ENCODE results near the gene PREP. TPM values are rescaled to one million over a fixed set of nuclear protein-coding genes. Genes with fewer than 3 reads are reported as not detected.

Gene PREP
- total and polyA plus RNA-seq, 12 donors, result 12.3 to 37.4 (median 26.8) TPM

- no peak for ATAC-seq
- Histone ChIP-seq H3K36me3 (no peaks in the 10 kb centered on the region), H3K27me3 (peaks cover 0 to 7% (median 0%) of the 10 kb centered on the region in 7 donors), H3K4me3 (no peak overlapping the region), H3K9me3 (peaks cover 0 to 21% (median 0%) of the 10 kb centered on the region in 11 donors), H3K4me1 (no peaks in the 10 kb centered on the region), H3K27ac (no peak overlapping the region)
- 89 to 100% methylated on average over 1 of the region's 1 CpG for WGBS, 2 donors
- intact Hi-C loops (cut with DNase I), result loop anchor here in 2 of 10 donors (10.0 kb wide), 1 partner anchor 315 kb away; no protein-coding TSS in a partner anchor
- DNase-seq, result no peak
- no peak for TF ChIP-seq CTCF (IDR thresholded peaks at IDR 0.05)
Measured at GRCh38 chr6:105409734-105410133, 6.9 kb upstream of the PREP start.

GRCh38 chr6:105402090-105402938 is 568 bp downstream of the PREP start:
- H3K9me3 ChIP-seq, result no peaks in the 10 kb centered on the region
- intact Hi-C loops (cut with DNase I), result loop anchor here in 7 of 10 donors (5.0 to 10.0 kb wide), 3 partner anchors 85 to 315 kb away; no protein-coding TSS in a partner anchor
- peaks cover 0 to 4% (median 0%) of the 10 kb centered on the region in 9 donors for H3K36me3 ChIP-seq
- DNase-seq (peak; percentile 17 to 23), ATAC-seq (peak; percentile 11 to 59 (median 29))
- no peak for TF ChIP-seq CTCF (IDR thresholded peaks at IDR 0.05)
- 4 to 5% methylated on average over 48 of the region's 48 CpGs for WGBS, 2 donors
- H3K4me3 ChIP-seq, result peak overlapping the region; percentile 68 to 99 (median 94)
- H3K27me3 ChIP-seq, result no peaks in the 10 kb centered on the region
- H3K27ac ChIP-seq, result peak overlapping the region; percentile 60 to 92 (median 88)
- H3K4me1 ChIP-seq, result peaks cover 7 to 43% (median 33%) of the 10 kb centered on the region in 9 donors

GRCh38 chr6:105401247-105402089 is 1.4 kb downstream of the PREP start:
- H3K9me3 ChIP-seq, result no peaks in the 10 kb centered on the region
- peaks cover 0 to 12% (median 0%) of the 10 kb centered on the region in 9 donors for H3K36me3 ChIP-seq
- peak overlapping the region in 9 of 10 donors; percentile 83 to 99 (median 94) for H3K4me3 ChIP-seq
- DNase-seq, result no peak
- H3K27ac ChIP-seq, result no peak overlapping the region
- no peaks in the 10 kb centered on the region for H3K27me3 ChIP-seq
- no peak for TF ChIP-seq CTCF (IDR thresholded peaks at IDR 0.05)
- ATAC-seq, result no peak
- H3K4me1 ChIP-seq, result peaks cover 7 to 43% (median 33%) of the 10 kb centered on the region in 9 donors
- intact Hi-C loops (cut with DNase I), result loop anchor here in 7 of 10 donors (5.0 to 10.0 kb wide), 3 partner anchors 84 to 314 kb away; no protein-coding TSS in a partner anchor
- WGBS, 2 donors, result 64 to 69% methylated on average over 8 of the region's 8 CpGs

GRCh38 chr6:105400501-105400900 is 2.4 kb downstream of the PREP start:
- Histone ChIP-seq H3K4me1 (peaks cover 7 to 43% (median 33%) of the 10 kb centered on the region in 9 donors), H3K27me3 (no peaks in the 10 kb centered on the region), H3K27ac (no peak overlapping the region), H3K36me3 (peaks cover 0 to 22% (median 5%) of the 10 kb centered on the region in 9 donors), H3K9me3 (no peaks in the 10 kb centered on the region), H3K4me3 (no peak overlapping the region)
- ATAC-seq (no peak), DNase-seq (no peak)
- intact Hi-C loops (cut with DNase I), result loop anchor here in 7 of 10 donors (5.0 to 10.0 kb wide), 3 partner anchors 83 to 313 kb away; no protein-coding TSS in a partner anchor
- WGBS, 2 donors, result 77 to 83% methylated on average over 3 of the region's 3 CpGs
- TF ChIP-seq CTCF (IDR thresholded peaks at IDR 0.05), result no peak

All from heart right ventricle (tissue), 16 donors.